ENCODE results near the gene SLC34A1. TPM values are rescaled to one million over a fixed set of nuclear protein-coding genes. Genes with fewer than 3 reads are reported as not detected.

SLC34A1 gene
- total and polyA plus RNA-seq, 2 experiments from 2014 or later: not detected

- peaks cover 18% of the 10 kb centered on the region for H3K27me3 Mint-ChIP-seq (ENCODE audit: insufficient read depth, low read depth, poor library complexity)
- H3K4me3 Mint-ChIP-seq: no peak overlapping the region; the same call in 2 of the 3 replicates
- TF ChIP-seq ZNF114 (CRISPR knock-in tag; IDR thresholded peaks at IDR 0.05) (no peak), STAT1 (IDR thresholded peaks at IDR 0.05; ENCODE audit: unreplicated experiment) (no peak), POLR2AphosphoS5 (IDR thresholded peaks at IDR 0.05; ENCODE audit: low read depth) (no peak), ETS1 (IDR thresholded peaks at IDR 0.05) (no peak), CREB1 (CRISPR knock-in tag; IDR thresholded peaks at IDR 0.05; ENCODE audit: low read depth) (no peak), JUNB (IDR thresholded peaks at IDR 0.05; ENCODE audit: unreplicated experiment) (no peak), EZH2phosphoT487 (IDR thresholded peaks at IDR 0.05; ENCODE audit: unreplicated experiment) (no peak), NANOG (IDR thresholded peaks at IDR 0.05; ENCODE audit: borderline replicate concordance) (no peak), EZH2 (IDR thresholded peaks at IDR 0.05; ENCODE audit: low read depth, unreplicated experiment) (no peak), ZNF331 (CRISPR knock-in tag; IDR thresholded peaks at IDR 0.05; ENCODE audit: low read depth) (no peak), CTCF (conservative IDR thresholded peaks at IDR 0.05; ENCODE audit: low read depth in 2 of 2) (no peak)
- TF ChIP-seq, protein P1, sequence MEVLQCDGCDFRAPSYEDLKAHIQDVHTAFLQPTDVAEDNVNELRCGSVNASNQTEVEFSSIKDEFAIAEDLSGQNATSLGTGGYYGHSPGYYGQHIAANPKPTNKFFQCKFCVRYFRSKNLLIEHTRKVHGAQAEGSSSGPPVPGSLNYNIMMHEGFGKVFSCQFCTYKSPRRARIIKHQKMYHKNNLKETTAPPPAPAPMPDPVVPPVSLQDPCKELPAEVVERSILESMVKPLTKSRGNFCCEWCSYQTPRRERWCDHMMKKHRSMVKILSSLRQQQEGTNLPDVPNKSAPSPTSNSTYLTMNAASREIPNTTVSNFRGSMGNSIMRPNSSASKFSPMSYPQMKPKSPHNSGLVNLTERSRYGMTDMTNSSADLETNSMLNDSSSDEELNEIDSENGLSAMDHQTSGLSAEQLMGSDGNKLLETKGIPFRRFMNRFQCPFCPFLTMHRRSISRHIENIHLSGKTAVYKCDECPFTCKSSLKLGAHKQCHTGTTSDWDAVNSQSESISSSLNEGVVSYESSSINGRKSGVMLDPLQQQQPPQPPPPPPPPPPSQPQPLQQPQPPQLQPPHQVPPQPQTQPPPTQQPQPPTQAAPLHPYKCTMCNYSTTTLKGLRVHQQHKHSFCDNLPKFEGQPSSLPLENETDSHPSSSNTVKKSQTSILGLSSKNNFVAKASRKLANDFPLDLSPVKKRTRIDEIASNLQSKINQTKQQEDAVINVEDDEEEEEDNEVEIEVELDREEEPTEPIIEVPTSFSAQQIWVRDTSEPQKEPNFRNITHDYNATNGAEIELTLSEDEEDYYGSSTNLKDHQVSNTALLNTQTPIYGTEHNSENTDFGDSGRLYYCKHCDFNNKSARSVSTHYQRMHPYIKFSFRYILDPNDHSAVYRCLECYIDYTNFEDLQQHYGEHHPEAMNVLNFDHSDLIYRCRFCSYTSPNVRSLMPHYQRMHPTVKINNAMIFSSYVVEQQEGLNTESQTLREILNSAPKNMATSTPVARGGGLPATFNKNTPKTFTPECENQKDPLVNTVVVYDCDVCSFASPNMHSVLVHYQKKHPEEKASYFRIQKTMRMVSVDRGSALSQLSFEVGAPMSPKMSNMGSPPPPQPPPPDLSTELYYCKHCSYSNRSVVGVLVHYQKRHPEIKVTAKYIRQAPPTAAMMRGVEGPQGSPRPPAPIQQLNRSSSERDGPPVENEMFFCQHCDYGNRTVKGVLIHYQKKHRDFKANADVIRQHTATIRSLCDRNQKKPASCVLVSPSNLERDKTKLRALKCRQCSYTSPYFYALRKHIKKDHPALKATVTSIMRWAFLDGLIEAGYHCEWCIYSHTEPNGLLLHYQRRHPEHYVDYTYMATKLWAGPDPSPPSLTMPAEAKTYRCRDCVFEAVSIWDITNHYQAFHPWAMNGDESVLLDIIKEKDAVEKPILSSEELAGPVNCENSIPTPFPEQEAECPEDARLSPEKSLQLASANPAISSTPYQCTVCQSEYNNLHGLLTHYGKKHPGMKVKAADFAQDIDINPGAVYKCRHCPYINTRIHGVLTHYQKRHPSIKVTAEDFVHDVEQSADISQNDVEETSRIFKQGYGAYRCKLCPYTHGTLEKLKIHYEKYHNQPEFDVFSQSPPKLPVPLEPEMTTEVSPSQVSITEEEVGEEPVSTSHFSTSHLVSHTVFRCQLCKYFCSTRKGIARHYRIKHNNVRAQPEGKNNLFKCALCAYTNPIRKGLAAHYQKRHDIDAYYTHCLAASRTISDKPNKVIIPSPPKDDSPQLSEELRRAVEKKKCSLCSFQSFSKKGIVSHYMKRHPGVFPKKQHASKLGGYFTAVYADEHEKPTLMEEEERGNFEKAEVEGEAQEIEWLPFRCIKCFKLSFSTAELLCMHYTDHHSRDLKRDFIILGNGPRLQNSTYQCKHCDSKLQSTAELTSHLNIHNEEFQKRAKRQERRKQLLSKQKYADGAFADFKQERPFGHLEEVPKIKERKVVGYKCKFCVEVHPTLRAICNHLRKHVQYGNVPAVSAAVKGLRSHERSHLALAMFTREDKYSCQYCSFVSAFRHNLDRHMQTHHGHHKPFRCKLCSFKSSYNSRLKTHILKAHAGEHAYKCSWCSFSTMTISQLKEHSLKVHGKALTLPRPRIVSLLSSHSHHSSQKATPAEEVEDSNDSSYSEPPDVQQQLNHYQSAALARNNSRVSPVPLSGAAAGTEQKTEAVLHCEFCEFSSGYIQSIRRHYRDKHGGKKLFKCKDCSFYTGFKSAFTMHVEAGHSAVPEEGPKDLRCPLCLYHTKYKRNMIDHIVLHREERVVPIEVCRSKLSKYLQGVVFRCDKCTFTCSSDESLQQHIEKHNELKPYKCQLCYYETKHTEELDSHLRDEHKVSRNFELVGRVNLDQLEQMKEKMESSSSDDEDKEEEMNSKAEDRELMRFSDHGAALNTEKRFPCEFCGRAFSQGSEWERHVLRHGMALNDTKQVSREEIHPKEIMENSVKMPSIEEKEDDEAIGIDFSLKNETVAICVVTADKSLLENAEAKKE (CRISPR knock-in tag; IDR thresholded peaks at IDR 0.05): no peak
- no peak overlapping the region for H3K27ac Mint-ChIP-seq
- no peak overlapping the region for H2AFZ ChIP-seq
- ATAC-seq: no peak
- no peak overlapping the region for H3K4me2 ChIP-seq
- H3K4me1 ChIP-seq (ENCODE audit: insufficient read depth): peaks cover 6% of the 10 kb centered on the region
- peaks cover 4% of the 10 kb centered on the region; the same call in 1 of the 2 replicates for H3K9me2 ChIP-seq (ENCODE audit: insufficient read depth)
- H3K4me1 Mint-ChIP-seq: peaks cover 20% of the 10 kb centered on the region
- peaks cover 21% of the 10 kb centered on the region for H3K79me2 ChIP-seq (replicated peaks; ENCODE audit: insufficient read depth)
- H3F3A ChIP-seq (replicated peaks; ENCODE audit: low read depth): 0 out of 2 replicates have a peak, but pooled peaks cover 6% of the 10 kb centered on the region
- no peaks in the 10 kb centered on the region; the same call in 1 of the 2 replicates for H3K27me3 ChIP-seq (ENCODE audit: insufficient read depth)
- no peak overlapping the region for H3K27ac ChIP-seq (ENCODE audit: low read depth)
- no peak overlapping the region for H3K4me3 ChIP-seq
- no peaks in the 10 kb centered on the region; the same call in 1 of the 2 replicates for H4K20me1 ChIP-seq (replicated peaks; ENCODE audit: insufficient read depth)
- no peaks in the 10 kb centered on the region; the same call in 2 of the 3 replicates for H3K9me3 Mint-ChIP-seq
- peaks cover 6% of the 10 kb centered on the region; the same call in 1 of the 2 replicates for H3K36me3 ChIP-seq (ENCODE audit: insufficient read depth)
- H3K36me3 Mint-ChIP-seq (ENCODE audit: low read depth): peaks cover 5% of the 10 kb centered on the region; the same call in 2 of the 3 replicates
- DNase-seq (ENCODE audit: low spot score): no peak
Observed at GRCh38 chr5:177354256-177354655, 30.0 kb upstream of the SLC34A1 start.

All from GM23338 (cell line).